HPDE6-E6E7 (cell line): ENCODE measurements around the gene NECTIN4.
"Not testable (repeated sequence)": the region's sequence is repeated elsewhere in the genome, so short reads cannot be mapped to it uniquely, and the experiment has no call there.

Experiments used
- DNase-seq: peaks from one replicate; pipeline ENCODE4 v3.0.0; 2011; ENCODE audit warnings: missing footprints; ENCODE audit errors: extremely low spot score

Gene NECTIN4

DNA sequence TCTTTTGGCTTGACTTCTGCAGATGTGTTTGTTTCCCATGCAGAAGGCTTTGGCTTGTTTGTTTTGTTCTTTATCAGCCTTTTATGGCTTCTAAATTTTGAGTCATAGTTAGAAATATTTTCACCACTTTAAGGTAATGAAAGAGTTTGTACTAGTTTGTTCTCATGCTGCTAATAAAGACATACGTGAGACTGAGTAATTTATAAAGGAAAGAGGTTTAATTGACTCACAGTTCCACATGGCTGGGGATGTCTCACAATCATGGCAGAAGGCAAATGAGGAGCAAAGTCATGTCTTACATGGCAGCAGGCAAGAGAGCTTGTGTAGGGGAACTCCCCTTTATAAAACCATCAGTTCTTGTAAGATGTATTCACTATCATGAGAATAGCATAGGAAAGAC is 62.4 kb downstream of the NECTIN4 start:
- DNase-seq = not testable (repeated sequence)

DNA sequence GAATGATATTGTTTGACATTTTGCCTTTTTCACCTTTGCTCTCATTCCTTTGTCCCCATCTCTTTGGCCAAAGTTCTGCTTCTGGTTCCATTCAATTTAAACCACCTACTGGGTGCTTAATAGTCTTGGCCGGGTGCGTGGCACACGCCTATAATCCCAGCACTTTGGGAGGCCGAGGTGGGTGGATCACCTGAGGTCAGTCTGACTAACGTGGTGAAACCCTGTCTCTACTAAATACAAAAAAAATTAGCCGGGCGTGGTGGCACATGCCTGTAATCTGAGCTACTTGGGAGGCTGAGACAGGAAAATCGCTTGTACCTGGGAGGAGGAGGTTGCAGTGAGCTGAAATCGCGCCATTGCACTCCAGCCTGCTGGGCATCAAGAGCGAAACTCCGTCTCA is 66.9 kb downstream of the NECTIN4 start:
- DNase-seq = not testable (repeated sequence)

- peak; percentile 49 for DNase-seq
Observed at GRCh38 chr1:161021970-161022353, 67.4 kb downstream of the NECTIN4 start.

- DNase-seq = peak; percentile 98
Observed at GRCh38 chr1:161021165-161021969, 68.0 kb downstream of the NECTIN4 start.
